Trophoblast cell (in vitro differentiated cells and primary cell): ENCODE data around the gene PEX11A.

Experiments
- DNase-seq, 2 donors: peaks; one replicate each; pipeline ENCODE4 v3.0.0-alpha.2; 2016
- H2AFZ ChIP-seq: 2 replicates; pipeline ENCODE4 v1.6.1; 2013; ENCODE audit warnings: low read length, moderate library complexity, mild to moderate bottlenecking; ENCODE audit not compliant: insufficient read depth, poor library complexity
- H2AK5ac ChIP-seq: 2 replicates; pipeline ENCODE4 v1.6.1; 2013; ENCODE audit warnings: mild to moderate bottlenecking, low read length
- H2BK120ac ChIP-seq: 2 replicates; pipeline ENCODE4 v1.6.1; 2013; ENCODE audit warnings: low read length, mild to moderate bottlenecking, moderate library complexity; ENCODE audit not compliant: insufficient read depth, poor library complexity
- H2BK12ac ChIP-seq: 2 replicates; pipeline ENCODE4 v1.6.1; 2013; ENCODE audit warnings: mild to moderate bottlenecking, low read length, moderate library complexity
- H2BK5ac ChIP-seq: 2 replicates; pipeline ENCODE4 v1.6.1; 2013; ENCODE audit warnings: low read length, low read depth, moderate library complexity, mild to moderate bottlenecking; ENCODE audit not compliant: poor library complexity
- H3K14ac ChIP-seq: 2 replicates; pipeline ENCODE4 v1.6.1; 2013; ENCODE audit warnings: mild to moderate bottlenecking, low read length
- H3K18ac ChIP-seq: 2 replicates; pipeline ENCODE4 v1.6.1; 2013; ENCODE audit warnings: mild to moderate bottlenecking, low read length
- H3K23ac ChIP-seq: 2 replicates; pipeline ENCODE4 v1.6.1; 2013; ENCODE audit warnings: low read length
- H3K27ac ChIP-seq: 2 replicates; pipeline ENCODE4 v1.5.1; 2013; ENCODE audit warnings: low read depth, mild to moderate bottlenecking, inconsistent platforms, low read length, moderate library complexity
- H3K27me3 ChIP-seq: 2 replicates; pipeline ENCODE4 v1.6.1; 2013; ENCODE audit warnings: inconsistent platforms, mild to moderate bottlenecking, low read length, moderate library complexity; ENCODE audit not compliant: insufficient read depth
- H3K36me3 ChIP-seq, 2 experiments: 1 replicate in 1 of 2; 2 replicates in 1 of 2; pipeline ENCODE4 v1.6.1; 2013; ENCODE audit warnings: low read length in 2 of 2, mild to moderate bottlenecking in 2 of 2, moderate library complexity in 1 of 2; ENCODE audit not compliant: insufficient read depth in 2 of 2, control insufficient read depth in 1 of 2
- H3K4ac ChIP-seq: 2 replicates; pipeline ENCODE4 v1.6.1; 2013; ENCODE audit warnings: low read depth, mild to moderate bottlenecking, low read length, moderate library complexity
- H3K4me1 ChIP-seq, 2 experiments: 1 replicate in 1 of 2; 2 replicates in 1 of 2; pipeline ENCODE4 v1.6.1; 2013; ENCODE audit warnings: low read length in 2 of 2, mild to moderate bottlenecking in 2 of 2, moderate library complexity in 1 of 2; ENCODE audit not compliant: insufficient read depth in 2 of 2, control insufficient read depth in 1 of 2
- H3K4me2 ChIP-seq: 2 replicates; pipeline ENCODE4 v1.6.1; 2013; ENCODE audit warnings: inconsistent platforms, mild to moderate bottlenecking, low read length, moderate library complexity
- H3K4me3 ChIP-seq: 2 replicates; pipeline ENCODE4 v1.5.1; 2013; ENCODE audit warnings: mild to moderate bottlenecking, low read depth, low read length, inconsistent platforms
- H3K79me1 ChIP-seq: one replicate; pipeline ENCODE4 v1.6.1; 2013; ENCODE audit warnings: low read length
- H3K79me2 ChIP-seq: 2 replicates; pipeline ENCODE4 v1.6.1; 2013; ENCODE audit warnings: low read length, mild to moderate bottlenecking; ENCODE audit not compliant: control insufficient read depth, insufficient read depth, poor library complexity
- H3K9ac ChIP-seq: 2 replicates; pipeline ENCODE4 v1.6.1; 2013; ENCODE audit warnings: mild to moderate bottlenecking, low read length
- H3K9me3 ChIP-seq: 2 replicates; pipeline ENCODE4 v1.6.1; 2013; ENCODE audit warnings: low read depth, mild to moderate bottlenecking, control low read depth, inconsistent platforms, low read length; ENCODE audit not compliant: insufficient read depth
- H4K12ac ChIP-seq: 2 replicates; pipeline ENCODE4 v1.6.1; 2013; ENCODE audit warnings: low read depth, mild to moderate bottlenecking, low read length, moderate library complexity
- H4K8ac ChIP-seq: 2 replicates; pipeline ENCODE4 v1.6.1; 2013; ENCODE audit warnings: low read depth, mild to moderate bottlenecking, low read length, moderate library complexity
- H4K91ac ChIP-seq: one replicate; pipeline ENCODE4 v1.6.1; 2013; ENCODE audit warnings: low read depth, mild to moderate bottlenecking, low read length, moderate library complexity
- WGBS: extraction: QIAGEN DNeasy Blood & Tissue Kit; methylation state at CpG from one replicate; pipeline ENCODE4 v1.1.7; 2013; ENCODE audit warnings: missing lambda C conversion rate; ENCODE audit not compliant: insufficient read length, insufficient coverage; ENCODE audit errors: extremely low coverage; 5-methylcytosine and 5-hydroxymethylcytosine counted together

PEX11A gene

DNA sequence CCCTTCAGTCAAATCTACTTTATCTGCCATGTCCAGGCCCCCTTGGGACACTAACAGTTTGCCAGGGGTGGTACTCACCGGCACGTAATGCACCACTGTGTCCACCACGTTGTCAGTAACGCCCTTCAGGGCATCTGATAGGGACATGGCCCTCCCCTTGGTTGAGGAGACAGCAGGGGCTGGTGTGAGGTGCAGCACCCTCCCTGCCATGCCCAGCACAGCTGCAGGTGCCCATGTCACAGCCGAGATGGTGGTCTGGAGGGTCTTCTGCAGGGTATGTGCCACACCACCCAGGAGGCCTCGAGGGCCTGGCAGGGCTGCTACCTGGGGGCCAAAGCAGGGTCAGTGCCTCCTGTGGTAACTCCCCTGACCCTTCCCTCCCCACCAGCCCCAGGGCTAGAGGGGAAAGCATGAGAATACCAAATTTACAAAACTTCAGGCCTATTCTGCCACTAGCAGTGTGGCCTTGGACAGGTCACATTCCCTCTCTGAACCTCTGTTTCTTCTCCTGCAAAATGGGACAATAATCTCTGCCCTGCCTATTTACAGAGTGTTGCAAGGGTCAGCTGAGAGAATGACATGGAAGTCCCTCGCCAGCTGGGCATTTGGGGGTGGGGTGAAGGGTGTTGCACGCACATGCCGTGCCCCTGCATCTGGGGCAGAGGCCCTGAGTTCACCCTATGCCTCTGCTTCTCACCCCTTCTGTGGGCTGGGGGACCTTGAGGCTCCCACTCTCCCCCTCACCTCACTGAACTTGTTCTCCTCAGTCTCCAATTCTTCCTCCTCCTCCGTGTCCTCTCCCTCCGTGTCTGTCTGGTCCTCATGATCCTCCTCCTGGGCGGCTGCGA is 23.5 kb downstream of the PEX11A start:
- no peaks in the 10 kb centered on the region for H3K36me3 ChIP-seq
- no peak overlapping the region for H3K23ac ChIP-seq
- peaks cover 6% of the 10 kb centered on the region for H3K79me1 ChIP-seq
- H3K79me2 ChIP-seq = no peaks in the 10 kb centered on the region
- H2AFZ ChIP-seq = no peak overlapping the region
- DNase-seq = no peak
- no peak overlapping the region for H3K14ac ChIP-seq
- H2BK5ac ChIP-seq = no peak overlapping the region
- no peaks in the 10 kb centered on the region for H3K9me3 ChIP-seq
- peaks cover 0 to 8% of the 10 kb centered on the region in 2 experiments for H3K4me1 ChIP-seq
- no peak overlapping the region for H2AK5ac ChIP-seq
- no peak overlapping the region for H3K18ac ChIP-seq
- no peak overlapping the region for H4K91ac ChIP-seq
- H4K8ac ChIP-seq = no peak overlapping the region
- peaks cover 9% of the 10 kb centered on the region for H3K27me3 ChIP-seq
- H3K4ac ChIP-seq = no peak overlapping the region
- H2BK120ac ChIP-seq = no peak overlapping the region
- H3K9ac ChIP-seq = no peak overlapping the region
- no peak overlapping the region for H3K4me2 ChIP-seq
- no peak overlapping the region for H2BK12ac ChIP-seq
- H3K27ac ChIP-seq = no peak overlapping the region
- H4K12ac ChIP-seq = no peak overlapping the region
- WGBS = no CpG with 5 or more reads among the region's 13 CpGs
- no peak overlapping the region for H3K4me3 ChIP-seq

DNA sequence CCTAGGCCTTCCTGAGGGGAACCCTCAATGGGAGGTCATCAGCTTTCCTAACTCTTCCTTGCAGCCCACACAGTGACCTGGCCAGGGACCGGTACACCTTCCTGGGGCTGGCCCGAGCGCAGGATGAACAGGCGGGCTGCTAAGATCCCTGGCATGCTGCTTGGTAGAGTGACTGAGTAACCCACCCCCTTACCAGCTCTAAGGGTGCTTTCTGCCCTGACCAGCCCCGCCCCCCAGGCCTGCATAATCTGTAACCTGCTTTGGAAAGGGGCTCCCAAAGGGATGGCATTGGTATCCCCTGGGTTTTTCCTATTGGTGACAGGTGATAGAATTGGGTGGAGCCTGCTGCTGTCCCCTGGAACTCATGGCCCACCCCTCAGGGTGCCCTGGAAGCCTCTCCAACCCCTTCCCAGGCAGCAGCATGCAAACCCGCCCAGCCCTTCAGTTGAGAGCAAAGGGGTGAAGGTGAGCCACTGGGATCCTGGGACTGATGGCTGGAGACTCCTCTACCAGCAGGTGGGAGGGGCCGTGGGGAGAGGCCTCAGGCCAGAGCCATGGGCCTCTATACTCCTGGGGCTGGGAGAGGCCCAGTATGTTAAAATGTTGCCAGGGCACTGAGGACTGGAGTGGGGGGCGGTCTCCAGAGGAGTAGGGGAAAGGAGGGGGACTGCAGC is 24.2 kb downstream of the PEX11A start:
- Histone ChIP-seq H4K91ac (peak overlapping the region; percentile 62), H2BK120ac (peak overlapping the region; percentile 79), H3K79me1 (peaks cover 6% of the 10 kb centered on the region), H3K36me3 (no peaks in the 10 kb centered on the region), H3K79me2 (no peaks in the 10 kb centered on the region), H3K4me2 (peak overlapping the region; percentile 83), H2BK12ac (no peak overlapping the region), H3K27me3 (peaks cover 9% of the 10 kb centered on the region), H3K9ac (no peak overlapping the region), H3K4me1 (peaks cover 0 to 8% of the 10 kb centered on the region in 2 experiments), H4K12ac (peak overlapping the region; percentile 35), H3K27ac (no peak overlapping the region), H3K18ac (no peak overlapping the region), H3K23ac (no peak overlapping the region), H3K14ac (peak overlapping the region; percentile 46), H3K4me3 (no peak overlapping the region), H4K8ac (peak overlapping the region; percentile 93), H3K4ac (no peak overlapping the region), H3K9me3 (no peaks in the 10 kb centered on the region), H2BK5ac (no peak overlapping the region), H2AK5ac (peak overlapping the region; percentile 1), H2AFZ (peak overlapping the region; percentile 73)
- peak; percentile 15 to 61 for DNase-seq
- WGBS = no CpG with 5 or more reads among the region's 8 CpGs

DNA sequence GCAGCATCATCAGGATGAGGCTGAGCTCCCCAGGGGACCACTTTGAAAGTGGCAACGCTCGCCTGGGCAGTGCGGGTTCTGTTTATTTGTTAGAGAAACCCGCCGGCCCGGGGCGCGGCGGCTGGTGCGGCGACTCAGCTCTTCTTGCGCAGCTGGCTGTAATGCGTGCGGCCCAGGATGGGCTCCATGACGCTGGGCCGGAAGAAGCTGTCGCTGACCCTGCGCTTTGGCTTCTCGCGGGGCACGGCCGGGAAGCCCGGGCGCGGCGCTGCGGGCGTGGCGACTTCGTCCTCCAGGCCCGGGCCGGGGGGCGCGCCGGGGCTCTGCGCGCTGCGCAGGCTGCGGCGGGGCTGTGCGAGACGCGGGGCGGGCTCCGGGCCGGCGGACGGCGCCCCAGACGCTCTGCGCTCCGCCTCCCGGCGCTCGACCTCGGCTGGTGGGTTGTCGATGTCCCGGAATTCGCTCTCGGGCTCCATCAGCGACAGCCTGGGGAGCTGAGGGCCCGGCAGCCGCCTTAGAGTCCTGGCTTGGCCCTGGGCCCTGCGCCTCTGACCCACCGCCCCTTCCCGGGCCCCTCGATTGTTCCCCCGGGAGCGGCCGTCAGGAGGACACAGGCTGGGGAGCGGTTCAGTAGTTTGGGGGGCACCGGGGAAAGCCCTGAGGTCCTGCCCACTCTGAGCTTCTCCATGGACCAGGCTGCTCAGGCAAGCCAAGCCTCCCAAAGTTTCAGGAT is 24.9 kb downstream of the PEX11A start:
- H4K8ac ChIP-seq = peak overlapping the region; percentile 93
- H3K4me2 ChIP-seq = peak overlapping the region; percentile 83
- H3K4me3 ChIP-seq = peak overlapping the region; percentile 57
- no CpG with 5 or more reads among the region's 72 CpGs for WGBS
- peaks cover 9% of the 10 kb centered on the region for H3K27me3 ChIP-seq
- peaks cover 6% of the 10 kb centered on the region for H3K79me1 ChIP-seq
- peak overlapping the region; percentile 1 for H2AK5ac ChIP-seq
- H3K4ac ChIP-seq = no peak overlapping the region
- H2AFZ ChIP-seq = peak overlapping the region; percentile 73
- H3K4me1 ChIP-seq = peaks cover 0 to 8% of the 10 kb centered on the region in 2 experiments
- peak overlapping the region; percentile 35 for H4K12ac ChIP-seq
- no peak overlapping the region for H3K27ac ChIP-seq
- H2BK12ac ChIP-seq = peak overlapping the region; percentile 20
- H3K14ac ChIP-seq = peak overlapping the region; percentile 46
- H3K9ac ChIP-seq = no peak overlapping the region
- no peaks in the 10 kb centered on the region for H3K36me3 ChIP-seq
- H3K23ac ChIP-seq = no peak overlapping the region
- DNase-seq = peak; percentile 46 to 74
- peak overlapping the region; percentile 79 for H2BK120ac ChIP-seq
- no peaks in the 10 kb centered on the region for H3K9me3 ChIP-seq
- peak overlapping the region; percentile 36 for H3K18ac ChIP-seq
- H4K91ac ChIP-seq = peak overlapping the region; percentile 62
- H2BK5ac ChIP-seq = no peak overlapping the region
- H3K79me2 ChIP-seq = no peaks in the 10 kb centered on the region
